GM12875 (cell line): ENCODE measurements around the gene HOXD11.
A peak's percentile ranks its signal among the peaks of the same experiment; 100 is the strongest.

Experiments used
- H3K4me3 ChIP-seq: one replicate; pipeline ENCODE4 v1.5.1; 2011; ENCODE audit warnings: low read depth, low read length, control low read depth
- CTCF ChIP-seq: IDR thresholded peaks from 2 replicates; pipeline ENCODE4 v1.5.1; 2011; ENCODE audit warnings: low read depth, mild to moderate bottlenecking, control low read depth, inconsistent platforms, low read length, moderate library complexity, borderline replicate concordance; ENCODE audit not compliant: insufficient read depth

The HOXD11 gene

GRCh38 chr2:176111309-176111663, 4.2 kb downstream of the HOXD11 start:
- TF ChIP-seq CTCF, result peak; percentile 85
- no peak overlapping the region for H3K4me3 ChIP-seq

- no peak overlapping the region for H3K4me3 ChIP-seq
- TF ChIP-seq CTCF, result no peak
These were observed 4.8 kb downstream of the HOXD11 start for GRCh38 chr2:176111846-176112374.

GRCh38 chr2:176112375-176113302, 5.6 kb downstream of the HOXD11 start:
- H3K4me3 ChIP-seq, result no peak overlapping the region
- no peak for TF ChIP-seq CTCF

- no peak overlapping the region for H3K4me3 ChIP-seq
- TF ChIP-seq CTCF, result no peak
These were observed 7.2 kb downstream of the HOXD11 start for GRCh38 chr2:176114120-176114929.

- no peak for TF ChIP-seq CTCF
- H3K4me3 ChIP-seq, result no peak overlapping the region
These were observed 8.0 kb downstream of the HOXD11 start for GRCh38 chr2:176114930-176115625.

- H3K4me3 ChIP-seq, result no peak within 1 kb of the TSS
- no peak for TF ChIP-seq CTCF
These were observed 9.1 kb downstream of the HOXD11 start, which contains the start of gene HOXD10 for GRCh38 chr2:176115883-176116813. TSS of gene HOXD10 (plus strand) at chr2:176116778. CDS start at chr2:176116834, 56 bp downstream.
